SIG-M5 treated with dmso at 0.1 percent for 504 hours (cell line): ENCODE results near the gene FAM186B.

Source experiments
- DNase-seq: peaks from one replicate; lab custom pipeline; 2025; ENCODE audit not compliant: unreplicated experiment; lab: John Stamatoyannopoulos, UW

Gene FAM186B

GRCh38 chr12:49577589-49578315, 27.7 kb downstream of the FAM186B start:
- DNase-seq = no peak

GRCh38 chr12:49568442-49569162, 36.8 kb downstream of the FAM186B start:
- peak; percentile 56 for DNase-seq

GRCh38 chr12:49567611-49568441, 37.6 kb downstream of the FAM186B start, which contains the start of gene MCRS1:
MCRS1 (minus strand) TSS chr12:49568142; CDS start chr12:49566731, 1,411 bp downstream.
- peak; percentile 96 for DNase-seq

GRCh38 chr12:49567302-49567610, 38.2 kb downstream of the FAM186B start:
- no peak for DNase-seq

GRCh38 chr12:49566361-49566760, 39.1 kb downstream of the FAM186B start:
- DNase-seq = no peak

- DNase-seq = no peak
Observed at GRCh38 chr12:49565406-49566265, 39.8 kb downstream of the FAM186B start.

- DNase-seq = no peak
Observed at GRCh38 chr12:49564686-49565405, 40.6 kb downstream of the FAM186B start.

- no peak for DNase-seq
Observed at GRCh38 chr12:49563951-49564685, 41.3 kb downstream of the FAM186B start.

- no peak for DNase-seq
Observed at GRCh38 chr12:49562831-49563230, 42.6 kb downstream of the FAM186B start.

GRCh38 chr12:49562233-49562632, 43.2 kb downstream of the FAM186B start:
- DNase-seq = no peak

GRCh38 chr12:49560695-49561094, 44.7 kb downstream of the FAM186B start:
- DNase-seq = no peak

GRCh38 chr12:49559011-49559675, 46.3 kb downstream of the FAM186B start:
- DNase-seq = no peak

GRCh38 chr12:49558526-49558925, 46.9 kb downstream of the FAM186B start:
- no peak for DNase-seq

GRCh38 chr12:49557917-49558215, 47.6 kb downstream of the FAM186B start:
- no peak for DNase-seq

- no peak for DNase-seq
Observed at GRCh38 chr12:49557187-49557916, 48.1 kb downstream of the FAM186B start.

GRCh38 chr12:49556391-49557186, 48.9 kb downstream of the FAM186B start:
- no peak for DNase-seq

- DNase-seq = no peak
Observed at GRCh38 chr12:49555631-49556390, 49.6 kb downstream of the FAM186B start.
